ENCODE measurements around the gene NKAIN4. TPM values are rescaled to one million over a fixed set of nuclear protein-coding genes. Genes with fewer than 3 reads are reported as not detected.

NKAIN4 gene
- total and polyA plus RNA-seq, 4 donors: 0.05 TPM; not detected in 3

GRCh38 chr20:63191400-63191799, 62.9 kb downstream of the NKAIN4 start (continued):
- TF ChIP-seq HNF4A (conservative IDR thresholded peaks at IDR 0.05) (no peak), HNF4G (IDR thresholded peaks at IDR 0.05) (no peak), RXRA (IDR thresholded peaks at IDR 0.05) (no peak), ATF3 (IDR thresholded peaks at IDR 0.05) (no peak), JUND (IDR thresholded peaks at IDR 0.05) (no peak), NR2F2 (IDR thresholded peaks at IDR 0.05) (no peak), SP1 (IDR thresholded peaks at IDR 0.05) (no peak)

GRCh38 chr20:63190828-63191227, 63.4 kb downstream of the NKAIN4 start:
- no peaks in the 10 kb centered on the region for H3K4me1 ChIP-seq (ENCODE audit: control insufficient read depth in 4 of 4, insufficient read depth in 4 of 4, low read length in 3 of 4)
- H3K9me3 ChIP-seq (ENCODE audit: control insufficient read depth in 4 of 4, low read length in 3 of 4): no peaks in the 10 kb centered on the region
- 91% methylated on average over 20 of the region's 20 CpGs for WGBS
- no peak overlapping the region for H3K27ac ChIP-seq (ENCODE audit: low read depth in 1 of 2, low read length in 2 of 2)
- TF ChIP-seq GABPA (IDR thresholded peaks at IDR 0.05 in 1 of 2, conservative IDR thresholded peaks at IDR 0.05 in 1 of 2) (no peak), RXRA (IDR thresholded peaks at IDR 0.05) (no peak), MAX (IDR thresholded peaks at IDR 0.05) (no peak), HNF4G (IDR thresholded peaks at IDR 0.05) (no peak), HNF4A (conservative IDR thresholded peaks at IDR 0.05) (no peak), SP1 (IDR thresholded peaks at IDR 0.05) (no peak)
- H3K36me3 ChIP-seq (ENCODE audit: control insufficient read depth in 4 of 4, insufficient read depth in 3 of 4, low read depth in 1 of 4, low read length in 3 of 4): peaks cover under 1 to 11% (median 5%) of the 10 kb centered on the region in 4 donors
- no peaks in the 10 kb centered on the region for H3K27me3 ChIP-seq (ENCODE audit: control insufficient read depth in 4 of 4, insufficient read depth in 4 of 4, low read length in 3 of 4)
- H3K9ac ChIP-seq (ENCODE audit: low read depth in 1 of 2, low read length in 2 of 2): no peak overlapping the region
- no peak for DNase-seq (ENCODE audit: low spot score)
- H3K4me3 ChIP-seq (ENCODE audit: low read depth in 1 of 3, low read length in 3 of 3): no peak overlapping the region

Small RNA genes lying within 50 kb of the gene (small RNA-seq; reads per million reads assigned to genes)
- gene MIR3196 (not detected), gene MIR4326 (0.91 reads per million, percentile 76 among the genes with 10 or more reads in this experiment)

Other genes with a start within 250 kb of the NKAIN4 start
- not detected for gene BHLHE23, start 247.5 kb downstream of the NKAIN4 start, total RNA-seq
- gene BHLHE23, start 247.5 kb downstream of the NKAIN4 start, polyA plus RNA-seq: not detected
- gene YTHDF1, start 38.3 kb downstream of the NKAIN4 start, total RNA-seq: 10 to 100 TPM; 13.7 to 19.5 TPM
- 10 to 100 TPM in 1 of 2 donors, 1 to 10 TPM in 1; 6.8 to 16.2 TPM for gene YTHDF1, start 38.3 kb downstream of the NKAIN4 start, polyA plus RNA-seq
- under 1 TPM in 1 of 2 donors, not detected in 1; 0.23 TPM for gene BIRC7, start 18.6 kb downstream of the NKAIN4 start, total RNA-seq
- not detected for gene BIRC7, start 18.6 kb downstream of the NKAIN4 start, polyA plus RNA-seq
- 10 to 100 TPM; 18.3 to 29.7 TPM for gene ARFGAP1, start 18.4 kb upstream of the NKAIN4 start, total RNA-seq
- 10 to 100 TPM; 11.2 to 25.4 TPM for gene ARFGAP1, start 18.4 kb upstream of the NKAIN4 start, polyA plus RNA-seq
- gene COL20A1, start 38.7 kb upstream of the NKAIN4 start, total RNA-seq: not detected
- gene COL20A1, start 38.7 kb upstream of the NKAIN4 start, polyA plus RNA-seq: not detected
- gene CHRNA4, start 106.9 kb upstream of the NKAIN4 start, total RNA-seq: 10 to 100 TPM in 1 of 2 donors, not detected in 1; 23.3 TPM
- gene CHRNA4, start 106.9 kb upstream of the NKAIN4 start, polyA plus RNA-seq: 1 to 10 TPM; 3.2 to 6.4 TPM
- not detected for gene KCNQ2, start 218.2 kb upstream of the NKAIN4 start, total RNA-seq
- gene KCNQ2, start 218.2 kb upstream of the NKAIN4 start, polyA plus RNA-seq: not detected
- under 1 TPM in 1 of 2 donors, not detected in 1; 0.05 TPM for gene EEF1A2, start 244.6 kb upstream of the NKAIN4 start, total RNA-seq
- gene EEF1A2, start 244.6 kb upstream of the NKAIN4 start, polyA plus RNA-seq: under 1 TPM in 1 of 2 donors, not detected in 1; 0.12 TPM